Left lung (tissue), 10 donors: ENCODE data around the gene IMMP2L. TPM values are rescaled to one million over a fixed set of nuclear protein-coding genes. Genes with fewer than 3 reads are reported as not detected.

Source experiments
- ATAC-seq: fragments of 200-7000 bp; cut with Tn5 transposase; one replicate; pipeline ENCODE4 v1.9.1; 2020; ENCODE audit warnings: moderate library complexity
- DNase-seq, 4 donors: peaks; one replicate each; pipeline ENCODE4 v3.0.0-alpha.2; 2013 to 2020
- H3K27ac ChIP-seq, 2 donors: fragments of 200-600 bp; sonication (generic) in 1 of 2; one replicate each; pipeline versions ENCODE4 v1.5.0 to v1.8.0; 2020 to 2021
- H3K27me3 ChIP-seq, 2 donors: fragments of 200-600 bp; sonication (generic) in 1 of 2; one replicate each; pipeline versions ENCODE4 v1.5.0 to v1.8.0; 2020 to 2021
- H3K36me3 ChIP-seq, 2 donors: fragments of 200-600 bp; sonication (generic) in 1 of 2; one replicate each; pipeline versions ENCODE4 v1.5.0 to v1.8.0; 2020 to 2021
- H3K4me1 ChIP-seq, 2 donors: fragments of 200-600 bp; one replicate each; pipeline ENCODE4 v1.8.0; 2021
- H3K4me3 ChIP-seq, 2 donors: fragments of 200-600 bp; sonication (generic) in 1 of 2; one replicate each; pipeline versions ENCODE4 v1.5.0 to v1.8.0; 2020 to 2021; ENCODE audit warnings: mild to moderate bottlenecking in 1 of 2
- H3K9me3 ChIP-seq, 2 donors: fragments of 200-600 bp; sonication (generic) in 1 of 2; one replicate each; pipeline versions ENCODE4 v1.5.0 to v1.8.0; 2020 to 2021
- intact Hi-C, 2 donors: fragments of 100-400 bp; cut with DNase I; formaldehyde crosslinking; loops; one replicate each; pipeline versions ENCODE4 v1.11.2 to v1.14.2; 2022
- polyA plus RNA-seq, 6 donors: library from polyadenylated mRNA; unstranded; fragments of 120-200 nt; gene quantifications; one replicate each; pipeline ENCODE4 v1.2.1, GENCODE V29; 2013; ENCODE audit not compliant: insufficient read length in 6 of 6
- total RNA-seq, 2 donors: library from RNA; stranded (reverse); fragmentation: NEBNext Ultra II Directional; extraction: Animal tissue kit (Norgen Biotek cat#: 25700); gene quantifications; one replicate each; pipeline ENCODE4 v1.2.1, GENCODE V29; 2021
- TF ChIP-seq, protein P1 (sequence below), 2 donors: fragments of 200-600 bp; sonication (generic) in 1 of 2; IDR thresholded peaks; one replicate each; pipeline versions ENCODE4 v1.5.0 to v1.8.0; 2021; ENCODE audit warnings: antibody characterized with exemption in 2 of 2
- donor health status: DM: no; HTN: yes; CAD: no.
- donor health status: DM: no; HTN: no; CAD: no.

IMMP2L gene
- total and polyA plus RNA-seq, 8 donors = 10.3 to 30.1 (median 25.7) TPM

DNA sequence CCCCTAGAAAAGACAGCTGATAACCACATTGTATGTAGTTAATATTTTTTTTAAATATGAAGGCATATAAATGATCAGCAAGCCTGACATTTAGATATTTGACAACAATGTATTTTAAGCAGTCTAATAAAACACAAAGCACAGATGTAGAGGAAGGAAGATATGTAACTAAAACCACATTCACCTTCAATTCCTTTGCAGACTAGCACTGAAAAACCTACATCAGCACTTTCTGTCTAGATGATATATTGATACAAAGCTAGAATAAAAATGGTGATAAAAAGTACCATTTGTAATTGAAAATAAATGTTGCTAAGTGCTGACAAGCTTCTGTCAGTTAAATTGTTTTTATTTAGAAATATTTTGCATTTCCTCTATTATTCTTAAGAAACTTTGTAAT is 153.6 kb downstream of the IMMP2L start:
- H3K4me1 ChIP-seq = no peaks in the 10 kb centered on the region
- intact Hi-C loops = no loop called here
- TF ChIP-seq, protein P1, sequence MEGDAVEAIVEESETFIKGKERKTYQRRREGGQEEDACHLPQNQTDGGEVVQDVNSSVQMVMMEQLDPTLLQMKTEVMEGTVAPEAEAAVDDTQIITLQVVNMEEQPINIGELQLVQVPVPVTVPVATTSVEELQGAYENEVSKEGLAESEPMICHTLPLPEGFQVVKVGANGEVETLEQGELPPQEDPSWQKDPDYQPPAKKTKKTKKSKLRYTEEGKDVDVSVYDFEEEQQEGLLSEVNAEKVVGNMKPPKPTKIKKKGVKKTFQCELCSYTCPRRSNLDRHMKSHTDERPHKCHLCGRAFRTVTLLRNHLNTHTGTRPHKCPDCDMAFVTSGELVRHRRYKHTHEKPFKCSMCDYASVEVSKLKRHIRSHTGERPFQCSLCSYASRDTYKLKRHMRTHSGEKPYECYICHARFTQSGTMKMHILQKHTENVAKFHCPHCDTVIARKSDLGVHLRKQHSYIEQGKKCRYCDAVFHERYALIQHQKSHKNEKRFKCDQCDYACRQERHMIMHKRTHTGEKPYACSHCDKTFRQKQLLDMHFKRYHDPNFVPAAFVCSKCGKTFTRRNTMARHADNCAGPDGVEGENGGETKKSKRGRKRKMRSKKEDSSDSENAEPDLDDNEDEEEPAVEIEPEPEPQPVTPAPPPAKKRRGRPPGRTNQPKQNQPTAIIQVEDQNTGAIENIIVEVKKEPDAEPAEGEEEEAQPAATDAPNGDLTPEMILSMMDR (IDR thresholded peaks at IDR 0.05) = no peak
- H3K27me3 ChIP-seq = no peaks in the 10 kb centered on the region
- no peak overlapping the region for H3K4me3 ChIP-seq
- DNase-seq = no peak
- H3K27ac ChIP-seq = no peak overlapping the region
- H3K36me3 ChIP-seq = no peaks in the 10 kb centered on the region
- no peaks in the 10 kb centered on the region for H3K9me3 ChIP-seq
- ATAC-seq = no peak

DNA sequence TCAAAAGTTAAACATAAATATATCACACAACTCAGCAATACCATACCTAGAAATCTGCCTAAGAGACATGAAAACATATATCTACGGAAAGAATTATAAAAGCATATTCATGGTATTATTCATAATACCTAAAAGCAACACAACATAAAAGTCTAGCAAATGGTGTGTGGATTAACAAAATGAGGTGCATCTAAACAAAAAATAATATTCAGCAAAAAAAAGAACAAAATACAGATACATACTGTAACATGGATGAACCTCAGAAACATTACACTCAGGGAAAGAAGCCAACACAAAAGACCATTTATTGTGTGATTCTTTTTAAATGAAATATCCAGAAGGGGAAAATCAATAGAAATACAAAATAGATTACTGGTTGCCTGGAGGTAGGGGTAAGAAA is 155.0 kb downstream of the IMMP2L start:
- Histone ChIP-seq H3K9me3 (no peaks in the 10 kb centered on the region), H3K4me1 (no peaks in the 10 kb centered on the region), H3K27me3 (no peaks in the 10 kb centered on the region), H3K4me3 (no peak overlapping the region), H3K27ac (no peak overlapping the region), H3K36me3 (no peaks in the 10 kb centered on the region)
- no peak for DNase-seq
- TF ChIP-seq, protein P1 (IDR thresholded peaks at IDR 0.05) = no peak
- no peak for ATAC-seq
- intact Hi-C loops = no loop called here

DNA sequence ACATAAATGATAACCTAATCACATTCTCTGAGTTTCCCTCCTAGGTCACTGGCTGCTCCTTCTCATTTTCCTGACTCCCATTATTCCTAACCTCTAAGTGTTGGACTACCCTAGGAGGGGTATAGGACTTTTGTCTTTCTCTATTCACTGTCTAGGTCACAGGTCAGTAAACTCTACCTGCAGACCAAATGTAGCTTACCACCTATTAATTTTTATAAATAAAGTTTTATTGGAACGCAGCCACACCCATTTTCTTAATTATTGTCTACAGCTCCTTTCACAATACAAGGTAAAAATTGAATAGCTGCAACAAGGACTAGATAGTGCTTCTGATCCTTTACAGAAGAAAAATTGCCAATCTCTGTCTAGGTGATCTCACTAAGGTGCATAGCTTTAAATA is 156.7 kb downstream of the IMMP2L start:
- DNase-seq = no peak
- Histone ChIP-seq H3K4me1 (no peaks in the 10 kb centered on the region), H3K27me3 (no peaks in the 10 kb centered on the region), H3K9me3 (no peaks in the 10 kb centered on the region), H3K27ac (no peak overlapping the region), H3K36me3 (no peaks in the 10 kb centered on the region), H3K4me3 (no peak overlapping the region)
- ATAC-seq = no peak
- TF ChIP-seq, protein P1 (IDR thresholded peaks at IDR 0.05) = no peak
- intact Hi-C loops = no loop called here

DNA sequence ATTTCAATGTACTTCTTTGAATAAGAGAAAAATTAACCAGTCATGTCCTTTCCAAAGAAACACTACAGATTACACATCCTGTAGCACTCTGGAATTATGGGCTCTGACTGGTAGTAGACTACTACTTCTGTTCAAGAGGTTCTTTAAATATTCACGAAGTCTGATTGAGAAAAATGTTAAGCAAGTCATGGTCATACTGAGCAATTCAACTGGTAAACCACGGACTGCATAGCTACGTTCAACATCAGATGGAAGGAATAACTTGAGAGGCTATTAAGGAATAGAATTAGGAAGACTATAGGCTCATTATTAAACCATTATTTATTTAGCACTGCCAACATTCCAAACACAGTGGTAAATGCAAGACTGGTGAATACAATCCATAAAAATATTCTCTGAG is 160.8 kb downstream of the IMMP2L start:
- Histone ChIP-seq H3K36me3 (no peaks in the 10 kb centered on the region), H3K4me1 (no peaks in the 10 kb centered on the region), H3K27ac (no peak overlapping the region), H3K9me3 (peaks cover 0 to 2% of the 10 kb centered on the region in 2 donors), H3K27me3 (no peaks in the 10 kb centered on the region), H3K4me3 (no peak overlapping the region)
- DNase-seq (no peak), ATAC-seq (peak; percentile 45)
- TF ChIP-seq, protein P1 (IDR thresholded peaks at IDR 0.05) = no peak
- intact Hi-C loops = no loop called here

DNA sequence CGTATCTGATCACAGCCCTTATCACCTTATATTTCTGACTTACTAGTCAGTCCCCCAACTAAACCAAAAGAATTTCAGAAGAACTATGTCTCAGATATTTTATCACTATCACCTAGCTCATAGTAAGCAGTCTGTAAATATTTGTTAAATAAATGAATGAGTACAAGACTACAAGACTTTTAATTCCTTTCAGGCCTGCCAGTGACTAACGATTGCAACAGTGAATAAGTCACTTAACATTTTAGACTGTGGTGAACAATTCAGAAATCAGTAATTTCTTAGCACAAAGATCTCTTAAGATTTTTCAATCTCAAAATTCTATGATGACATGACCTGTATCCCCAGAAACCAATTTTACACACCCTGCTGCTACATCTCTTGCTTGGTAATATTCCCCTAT is 162.2 kb downstream of the IMMP2L start:
- no peak overlapping the region for H3K27ac ChIP-seq
- H3K27me3 ChIP-seq = no peaks in the 10 kb centered on the region
- intact Hi-C loops = no loop called here
- TF ChIP-seq, protein P1 (IDR thresholded peaks at IDR 0.05) = no peak
- DNase-seq = no peak
- H3K4me1 ChIP-seq = no peaks in the 10 kb centered on the region
- no peaks in the 10 kb centered on the region for H3K36me3 ChIP-seq
- H3K4me3 ChIP-seq = no peak overlapping the region
- peaks cover 0 to 6% of the 10 kb centered on the region in 2 donors for H3K9me3 ChIP-seq
- ATAC-seq = no peak
